Heart right ventricle (tissue), 16 donors: ENCODE results near the gene TBC1D14. TPM values are rescaled to one million over a fixed set of nuclear protein-coding genes. Genes with fewer than 3 reads are reported as not detected.

Experiments used
- ATAC-seq, 8 donors: fragments of 200-7000 bp; cut with Tn5 transposase; one replicate each; pipeline ENCODE4 v1.9.1; 2020; ENCODE audit warnings: mild to moderate bottlenecking in 8 of 8, moderate library complexity in 8 of 8, moderate number of reproducible peaks in 1 of 8
- DNase-seq, 2 donors: peaks; one replicate each; pipeline ENCODE4 v3.0.0-alpha.2; 2020
- H3K27ac ChIP-seq, 10 donors: fragments of 200-600 bp; sonication (generic) in 2 of 10; one replicate each; pipeline versions ENCODE4 v1.5.0 to v1.8.0; 2020 to 2022; ENCODE audit warnings: mild to moderate bottlenecking in 3 of 10
- H3K27me3 ChIP-seq, 7 donors: fragments of 200-600 bp; one replicate each; pipeline ENCODE4 v1.8.0; 2021 to 2022; ENCODE audit warnings: mild to moderate bottlenecking in 2 of 7
- H3K36me3 ChIP-seq, 9 donors: fragments of 200-600 bp; sonication (generic) in 1 of 9; one replicate each; pipeline versions ENCODE4 v1.5.0 to v1.8.0; 2020 to 2022; ENCODE audit warnings: mild to moderate bottlenecking in 2 of 9
- H3K4me1 ChIP-seq, 9 donors: fragments of 200-600 bp; sonication (generic) in 1 of 9; one replicate each; pipeline versions ENCODE4 v1.5.0 to v1.8.0; 2020 to 2022; ENCODE audit warnings: mild to moderate bottlenecking in 4 of 9
- H3K4me3 ChIP-seq, 10 donors: fragments of 200-600 bp; sonication (generic) in 2 of 10; one replicate each; pipeline versions ENCODE4 v1.5.0 to v1.8.0; 2020 to 2022; ENCODE audit warnings: mild to moderate bottlenecking in 7 of 10, moderate library complexity in 2 of 10
- H3K9me3 ChIP-seq, 11 donors: fragments of 200-600 bp in 10 of 11; sonication (generic) in 2 of 11; one replicate each; pipeline versions ENCODE4 v1.5.0 to v1.8.0; 2013 to 2022; ENCODE audit warnings: mild to moderate bottlenecking in 2 of 11, control low read depth in 1 of 11, moderate library complexity in 1 of 11
- WGBS, 2 donors: extraction: QIAGEN DNeasy Blood & Tissue Kit; methylation state at CpG; one replicate each; pipeline ENCODE4 v1.1.7; 2013; ENCODE audit warnings: inconsistent platforms in 1 of 2; 5-methylcytosine and 5-hydroxymethylcytosine counted together
- intact Hi-C, 10 donors: fragments of 100-400 bp; cut with DNase I; formaldehyde crosslinking; loops; one replicate each; pipeline versions ENCODE4 v1.11.1 to v1.14.2; 2022
- polyA plus RNA-seq, 2 donors: library from polyadenylated mRNA; stranded (reverse); fragments of 200-250 nt; gene quantifications; one replicate each; pipeline ENCODE4 v1.2.3, GENCODE V29; 2013
- total RNA-seq, 10 donors: library from RNA; stranded (reverse); fragmentation: NEBNext Ultra II Directional in 3 of 10; extraction: Animal tissue kit (Norgen Biotek cat#: 25700) in 3 of 10; gene quantifications; one replicate each; pipeline versions ENCODE4 v1.2.1 to v1.2.4, GENCODE V29; 2021 to 2023
- TF ChIP-seq, protein P1 (sequence below), 9 donors: fragments of 200-600 bp; sonication (generic) in 2 of 9; IDR thresholded peaks; one replicate each; pipeline versions ENCODE4 v1.5.0 to v1.8.0; 2021 to 2022; ENCODE audit warnings: antibody characterized with exemption in 9 of 9, mild to moderate bottlenecking in 5 of 9, moderate library complexity in 1 of 9
- donor health status: Arrhythmogenic right ventricular cardiomyopathy.
- donor health status: ischemic (EF 13 %, LVEDD 7.1; RV severe dilation, severe dysfunction).
- donor health status: healthy with polysubstance abuse.
- donor health status: DM: no; HTN: yes; CAD: no.
- donor health status: DM: no; HTN: no; CAD: no.
- donor health status: ischemic (EF 25% LVEDD 6.9; RV normal size, moderate dysfunction).
- donor health status: ischemic (EF 25% LVEDD 5.7; RV mildly dilated, moderate dysfunction).
- donor health status: healthy.
- donor health status: DM: yes; HTN: yes; CAD: no.
- donor health status: Ischemic cardiomyopathy.
- donor health status: ischemic (EF 35%, LVEDD 5.7; RV mildly dilated, moderate dysfunction).
- donor health status: nonischemic (EF 11% LVEDD 7.7; RV severe dilation, severe dysfunction).
- donor health status: DM: yes; HTN: yes; CAD: no.
- donor health status: PGD.
- donor health status: ischemic (EF 29% LVEDD 5.4; RV normal size, mild dysfunction).
- donor health status: nonischemic (EF 23%, LVEDD 6.1; RV moderate dilation, normal function).

Gene TBC1D14
- total and polyA plus RNA-seq, 12 donors, result 10.5 to 43.7 (median 32.6) TPM

DNA sequence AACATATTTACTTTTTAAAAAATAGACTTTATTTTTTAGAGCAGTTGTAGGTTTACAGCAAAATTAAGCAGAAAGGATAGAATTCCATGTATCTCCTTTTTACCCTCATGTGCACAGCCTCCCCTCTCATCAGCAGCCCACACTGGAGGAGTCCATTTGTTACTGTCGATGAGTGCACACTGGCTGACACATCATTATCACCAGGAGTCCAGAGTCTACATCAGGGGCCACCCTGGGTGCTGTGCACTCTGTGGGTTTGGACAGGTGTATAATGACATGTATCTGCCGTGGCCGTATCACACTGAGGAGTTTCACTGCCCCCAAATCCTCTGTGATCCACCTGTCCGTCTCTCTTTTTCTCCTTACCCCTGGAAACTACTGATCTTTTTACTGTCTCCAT lies 26.3 kb downstream of the TBC1D14 start:
- Histone ChIP-seq H3K4me1 (peaks cover 0 to 70% (median 11%) of the 10 kb centered on the region in 9 donors), H3K36me3 (peaks cover 0 to 10% (median 0%) of the 10 kb centered on the region in 9 donors), H3K4me3 (no peak overlapping the region), H3K27ac (peak overlapping the region in 1 of 10 donors; percentile 81), H3K27me3 (no peaks in the 10 kb centered on the region), H3K9me3 (no peaks in the 10 kb centered on the region)
- DNase-seq (no peak), ATAC-seq (no peak)
- TF ChIP-seq, protein P1, sequence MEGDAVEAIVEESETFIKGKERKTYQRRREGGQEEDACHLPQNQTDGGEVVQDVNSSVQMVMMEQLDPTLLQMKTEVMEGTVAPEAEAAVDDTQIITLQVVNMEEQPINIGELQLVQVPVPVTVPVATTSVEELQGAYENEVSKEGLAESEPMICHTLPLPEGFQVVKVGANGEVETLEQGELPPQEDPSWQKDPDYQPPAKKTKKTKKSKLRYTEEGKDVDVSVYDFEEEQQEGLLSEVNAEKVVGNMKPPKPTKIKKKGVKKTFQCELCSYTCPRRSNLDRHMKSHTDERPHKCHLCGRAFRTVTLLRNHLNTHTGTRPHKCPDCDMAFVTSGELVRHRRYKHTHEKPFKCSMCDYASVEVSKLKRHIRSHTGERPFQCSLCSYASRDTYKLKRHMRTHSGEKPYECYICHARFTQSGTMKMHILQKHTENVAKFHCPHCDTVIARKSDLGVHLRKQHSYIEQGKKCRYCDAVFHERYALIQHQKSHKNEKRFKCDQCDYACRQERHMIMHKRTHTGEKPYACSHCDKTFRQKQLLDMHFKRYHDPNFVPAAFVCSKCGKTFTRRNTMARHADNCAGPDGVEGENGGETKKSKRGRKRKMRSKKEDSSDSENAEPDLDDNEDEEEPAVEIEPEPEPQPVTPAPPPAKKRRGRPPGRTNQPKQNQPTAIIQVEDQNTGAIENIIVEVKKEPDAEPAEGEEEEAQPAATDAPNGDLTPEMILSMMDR (IDR thresholded peaks at IDR 0.05), result no peak
- 67 to 87% methylated on average over 4 of the region's 4 CpGs for WGBS, 2 donors
- intact Hi-C loops, result no loop called here

DNA sequence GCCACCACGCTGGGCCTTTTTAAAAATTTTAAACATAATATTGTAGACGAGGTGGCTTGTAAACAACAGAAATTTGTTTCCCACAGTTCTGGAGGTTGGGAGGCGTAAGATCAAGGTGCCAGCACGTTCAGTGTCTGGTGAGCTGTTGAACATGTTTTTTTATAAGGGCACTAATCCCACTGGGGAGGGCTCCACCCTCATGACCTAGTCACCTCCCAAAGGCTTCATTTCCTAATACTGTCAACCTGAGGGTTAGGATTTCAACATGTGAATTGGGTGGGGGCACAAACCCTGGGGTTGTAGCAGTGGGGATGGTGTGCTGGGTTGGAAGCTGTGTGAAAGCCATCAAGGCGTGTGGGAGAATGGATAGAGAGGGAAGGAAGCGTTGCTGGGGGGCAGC lies 27.6 kb downstream of the TBC1D14 start:
- Histone ChIP-seq H3K27ac (peak overlapping the region in 1 of 10 donors; percentile 81), H3K27me3 (no peaks in the 10 kb centered on the region), H3K4me1 (peaks cover 0 to 70% (median 14%) of the 10 kb centered on the region in 9 donors), H3K36me3 (no peaks in the 10 kb centered on the region), H3K4me3 (no peak overlapping the region), H3K9me3 (no peaks in the 10 kb centered on the region)
- TF ChIP-seq, protein P1 (IDR thresholded peaks at IDR 0.05), result no peak
- no peak for ATAC-seq
- 86 to 90% methylated on average over 6 of the region's 6 CpGs for WGBS, 2 donors
- intact Hi-C loops, result no loop called here
- no peak for DNase-seq

DNA sequence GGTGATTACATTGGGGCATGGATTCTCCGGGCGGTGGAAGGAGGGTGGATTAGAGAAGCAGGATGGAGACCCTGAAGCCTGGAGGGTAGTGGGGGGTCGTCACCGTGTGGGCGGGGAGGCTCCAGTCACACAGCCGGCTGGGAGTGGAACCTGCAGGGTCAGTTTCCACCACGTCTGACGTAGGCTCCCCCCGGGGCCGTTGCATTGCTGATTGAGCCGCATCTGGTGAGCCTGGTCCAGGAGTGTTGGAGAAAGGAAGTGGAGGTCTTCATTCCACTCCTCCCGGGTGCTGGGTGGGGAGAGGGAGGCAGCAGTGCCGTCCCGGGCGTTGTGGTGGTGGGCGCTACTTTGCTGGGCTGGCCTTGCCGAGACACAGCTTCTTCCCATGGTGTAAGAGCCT lies 28.1 kb downstream of the TBC1D14 start:
- TF ChIP-seq, protein P1 (IDR thresholded peaks at IDR 0.05), result no peak

DNA sequence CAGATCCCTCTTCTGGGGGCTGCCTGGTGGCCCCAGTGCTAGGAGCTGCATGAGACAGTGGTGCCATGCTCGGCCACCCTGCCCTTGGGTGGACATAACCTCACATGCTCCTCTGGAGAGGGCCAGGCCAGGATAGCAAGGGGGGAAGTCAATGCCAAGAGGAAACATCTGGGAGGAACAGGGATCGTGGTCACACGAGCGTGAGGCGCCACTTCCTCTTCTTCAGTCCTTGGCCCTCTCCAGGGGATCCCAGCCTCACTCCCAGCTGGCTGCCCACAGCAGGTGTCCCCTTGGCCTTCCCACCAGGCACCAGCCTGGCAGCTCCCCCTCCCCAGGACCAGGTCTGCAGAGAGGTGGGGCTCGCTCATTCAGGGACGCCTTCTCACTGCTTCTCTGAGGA lies 28.6 kb downstream of the TBC1D14 start:
- intact Hi-C loops, result no loop called here
- H3K9me3 ChIP-seq, result no peaks in the 10 kb centered on the region
- H3K27ac ChIP-seq, result peak overlapping the region in 3 of 10 donors; percentile 35 to 81 (median 48)
- DNase-seq (peak; percentile 42 to 45), ATAC-seq (peak; percentile 39 to 79 (median 68))
- 52 to 62% methylated on average over 7 of the region's 7 CpGs for WGBS, 2 donors
- TF ChIP-seq, protein P1 (IDR thresholded peaks at IDR 0.05), result no peak
- H3K4me1 ChIP-seq, result peaks cover 0 to 73% (median 23%) of the 10 kb centered on the region in 9 donors
- no peaks in the 10 kb centered on the region for H3K36me3 ChIP-seq
- no peaks in the 10 kb centered on the region for H3K27me3 ChIP-seq
- no peak overlapping the region for H3K4me3 ChIP-seq

More for the DNA sequence above, 28.1 kb downstream of the TBC1D14 start:
- DNase-seq, result no peak
- ATAC-seq, result peak in 1 of 8 donors; percentile 24
- Histone ChIP-seq H3K36me3 (no peaks in the 10 kb centered on the region), H3K4me3 (no peak overlapping the region), H3K9me3 (no peaks in the 10 kb centered on the region), H3K4me1 (peaks cover 0 to 70% (median 18%) of the 10 kb centered on the region in 9 donors), H3K27me3 (no peaks in the 10 kb centered on the region), H3K27ac (peak overlapping the region in 2 of 10 donors; percentile 48 to 81)
- intact Hi-C loops, result no loop called here
- WGBS, 2 donors, result 70 to 79% methylated on average over 17 of the region's 17 CpGs
